Right lobe of liver (tissue), 6 donors: ENCODE measurements around the gene NAB2. TPM values are rescaled to one million over a fixed set of nuclear protein-coding genes. Genes with fewer than 3 reads are reported as not detected.
"Not testable (repeated sequence)": the region's sequence is repeated elsewhere in the genome, so short reads cannot be mapped to it uniquely, and the experiment has no call there.

ENCODE experiments used
- ATAC-seq, 4 donors: fragments of 200-7000 bp; cut with Tn5 transposase; one replicate each; pipeline ENCODE4 v1.9.1; 2020; ENCODE audit warnings: mild to moderate bottlenecking in 4 of 4, moderate library complexity in 4 of 4
- DNase-seq, 3 donors: peaks; one replicate each; pipeline ENCODE4 v3.0.0-alpha.2; 2020
- H3K27ac ChIP-seq, 3 donors: fragments of 200-600 bp; one replicate each; pipeline ENCODE4 v1.8.0; 2022
- H3K27me3 ChIP-seq, 2 donors: fragments of 200-600 bp; one replicate each; pipeline ENCODE4 v1.8.0; 2022
- H3K36me3 ChIP-seq, 4 donors: fragments of 200-600 bp; sonication (generic) in 1 of 4; one replicate each; pipeline versions ENCODE4 v1.5.1 to v1.8.0; 2017 to 2022; ENCODE audit warnings: control low read depth in 1 of 4
- H3K4me1 ChIP-seq, 4 donors: fragments of 200-600 bp; sonication (generic) in 1 of 4; one replicate each; pipeline versions ENCODE4 v1.5.1 to v1.8.0; 2017 to 2022; ENCODE audit warnings: control low read depth in 1 of 4
- H3K4me3 ChIP-seq, 3 donors: fragments of 200-600 bp; one replicate each; pipeline ENCODE4 v1.8.0; 2022
- H3K9me3 ChIP-seq, 4 donors: fragments of 200-600 bp; sonication (generic) in 1 of 4; one replicate each; pipeline versions ENCODE4 v1.5.1 to v1.8.0; 2017 to 2022; ENCODE audit warnings: control low read depth in 1 of 4
- CTCF ChIP-seq, 4 donors: fragments of 200-600 bp in 3 of 4; fragments of 450-650 bp in 1 of 4; IDR thresholded peaks; one replicate each; pipeline versions ENCODE4 v1.5.1 to v1.8.0; 2016 to 2022; ENCODE audit warnings: antibody characterized with exemption in 4 of 4, mild to moderate bottlenecking in 2 of 4
- POLR2A ChIP-seq: fragments of 450-650 bp; IDR thresholded peaks from one replicate; pipeline ENCODE4 v1.6.1; 2017; ENCODE audit warnings: antibody characterized with exemption, mild to moderate bottlenecking
- WGBS: methylation state at CpG from one replicate; pipeline ENCODE4 v1.1.6; 2018; ENCODE audit warnings: low coverage, low lambda C conversion rate; ENCODE audit not compliant: insufficient coverage; ENCODE audit errors: missing lambda C conversion rate; 5-methylcytosine and 5-hydroxymethylcytosine counted together
- intact Hi-C, 2 donors: fragments of 100-400 bp; cut with DNase I; formaldehyde crosslinking; loops; one replicate each; pipeline versions ENCODE4 v1.11.2 to v1.14.1; 2022
- total RNA-seq, 6 experiments: library from RNA; depleted of rRNA in 2 of 6; stranded (reverse); fragments of >200 nt in 2 of 6; fragmentation: NEBNext Ultra II Directional in 3 of 6; extraction: Animal tissue kit (Norgen Biotek cat#: 25700) in 3 of 6; gene quantifications; one replicate each; pipeline versions ENCODE4 v1.1.0 to v1.2.4, GENCODE V29; 2016 to 2023
- donor health status: DM: no; HTN: yes; CAD: no.
- donor health status: DM: no; HTN: no; CAD: no.
- donor health status: DM: no; HTN: no; CAD: no.
- donor health status: DM: no; HTN: yes; CAD: no.
- donor health status: DM: no; HTN: yes; CAD: no.

The NAB2 gene
- total RNA-seq, 6 experiments from 2014 or later: 6.1 to 13.1 (median 8.9) TPM

GRCh38 chr12:57112492-57113294 lies 23.8 kb downstream of the NAB2 start:
- no peaks in the 10 kb centered on the region for H3K27me3 ChIP-seq
- H3K9me3 ChIP-seq: no peaks in the 10 kb centered on the region
- ATAC-seq: no peak
- no peak for TF ChIP-seq POLR2A
- TF ChIP-seq CTCF (IDR thresholded peaks at IDR 0.05): peak in 3 of 4 donors; percentile 81 to 90 (median 85)
- WGBS: 39% methylated on average over 5 of the region's 9 CpGs
- H3K4me1 ChIP-seq: peaks cover 0 to 24% (median 3%) of the 10 kb centered on the region in 4 donors
- H3K4me3 ChIP-seq: no peak overlapping the region
- intact Hi-C loops: loop anchor here in 1 of 2 donors (5.0 kb wide), 1 partner anchor 45 kb away; no protein-coding TSS in a partner anchor
- peak overlapping the region; percentile 73 to 100 (median 100) for H3K27ac ChIP-seq
- DNase-seq: no peak
- peaks cover 0 to 4% (median 0%) of the 10 kb centered on the region in 4 donors for H3K36me3 ChIP-seq

- no peaks in the 10 kb centered on the region for H3K27me3 ChIP-seq
- no peaks in the 10 kb centered on the region for H3K9me3 ChIP-seq
- ATAC-seq (no peak), DNase-seq (no peak)
- 75% methylated on average over 4 of the region's 5 CpGs for WGBS
- no peaks in the 10 kb centered on the region for H3K36me3 ChIP-seq
- no peak overlapping the region for H3K4me3 ChIP-seq
- TF ChIP-seq POLR2A (no peak), CTCF (IDR thresholded peaks at IDR 0.05) (no peak)
- H3K27ac ChIP-seq: no peak overlapping the region
- intact Hi-C loops: loop anchor here in 1 of 2 donors (5.0 kb wide), 1 partner anchor 104 kb away; no protein-coding TSS in a partner anchor
- H3K4me1 ChIP-seq: peaks cover 0 to 5% (median 0%) of the 10 kb centered on the region in 4 donors
Observed at GRCh38 chr12:57116580-57117281, 27.8 kb downstream of the NAB2 start.

- Histone ChIP-seq H3K36me3 (no peaks in the 10 kb centered on the region), H3K9me3 (no peaks in the 10 kb centered on the region), H3K27ac (no peak overlapping the region), H3K4me3 (no peak overlapping the region), H3K4me1 (no peaks in the 10 kb centered on the region), H3K27me3 (no peaks in the 10 kb centered on the region)
- TF ChIP-seq POLR2A (no peak), CTCF (IDR thresholded peaks at IDR 0.05) (no peak)
- DNase-seq (no peak), ATAC-seq (peak; percentile 55 to 72 (median 64))
- intact Hi-C loops: loop anchor here in 1 of 2 donors (5.0 kb wide), 1 partner anchor 106 kb away; no protein-coding TSS in a partner anchor
- WGBS: no CpG with 5 or more reads among the region's 1 CpG
Observed at GRCh38 chr12:57118711-57119271, 29.9 kb downstream of the NAB2 start.

GRCh38 chr12:57119294-57120085 lies 30.6 kb downstream of the NAB2 start:
- H3K4me1 ChIP-seq: no peaks in the 10 kb centered on the region
- H3K9me3 ChIP-seq: no peaks in the 10 kb centered on the region
- H3K36me3 ChIP-seq: no peaks in the 10 kb centered on the region
- TF ChIP-seq POLR2A (no peak), CTCF (IDR thresholded peaks at IDR 0.05) (no peak)
- intact Hi-C loops: loop anchor here in 1 of 2 donors (5.0 kb wide), 2 partner anchors 63 to 107 kb away; no protein-coding TSS in a partner anchor
- H3K27me3 ChIP-seq: no peaks in the 10 kb centered on the region
- H3K27ac ChIP-seq: no peak overlapping the region
- ATAC-seq (no peak), DNase-seq (no peak)
- H3K4me3 ChIP-seq: no peak overlapping the region
- 80% methylated on average over 3 of the region's 5 CpGs for WGBS

- not testable (repeated sequence) for H3K27me3 ChIP-seq, ATAC-seq, H3K9me3 ChIP-seq, H3K4me3 ChIP-seq, H3K27ac ChIP-seq, H3K4me1 ChIP-seq, DNase-seq, H3K36me3 ChIP-seq
- intact Hi-C loops: loop anchor here in 1 of 2 donors (5.0 kb wide), 1 partner anchor 62 kb away; no protein-coding TSS in a partner anchor
- WGBS: 96% methylated on average over 8 of the region's 11 CpGs
Observed at GRCh38 chr12:57120718-57121117, 31.8 kb downstream of the NAB2 start.
